ENCODE measurements around the gene R3HDML. TPM values are rescaled to one million over a fixed set of nuclear protein-coding genes. Genes with fewer than 3 reads are reported as not detected.

Gene R3HDML
- total RNA-seq (ENCODE audit: unreplicated experiment): not detected
- long read RNA-seq: 0 reads

GRCh38 chr20:44336725-44337380, at the start of gene R3HDML:
TSS of gene R3HDML (plus strand) at chr20:44337043. CDS start at chr20:44337158, 115 bp downstream.
- Mint-ChIP-seq H3K27ac (ENCODE audit: unreplicated experiment) (no peak within 1 kb of the TSS), H3K4me3 (ENCODE audit: unreplicated experiment) (no peak within 1 kb of the TSS), H3K27me3 (ENCODE audit: unreplicated experiment) (peaks cover 3% of the 10 kb centered on the region), H3K36me3 (ENCODE audit: unreplicated experiment) (no peaks in the 10 kb centered on the region), H3K4me1 (ENCODE audit: low read depth, unreplicated experiment) (peaks cover 3% of the 10 kb centered on the region), H3K9me3 (ENCODE audit: unreplicated experiment) (no peaks in the 10 kb centered on the region)
- DNase-seq: no peak
- TF ChIP-seq CTCF (IDR thresholded peaks at IDR 0.05; ENCODE audit: partially characterized antibody, unreplicated experiment): no peak

GRCh38 chr20:44287272-44288097, 49.4 kb upstream of the R3HDML start:
- TF ChIP-seq CTCF (IDR thresholded peaks at IDR 0.05; ENCODE audit: partially characterized antibody, unreplicated experiment): no peak
- Mint-ChIP-seq H3K27me3 (ENCODE audit: unreplicated experiment) (peaks cover 2% of the 10 kb centered on the region), H3K4me1 (ENCODE audit: low read depth, unreplicated experiment) (no peaks in the 10 kb centered on the region), H3K36me3 (ENCODE audit: unreplicated experiment) (peaks cover 5% of the 10 kb centered on the region), H3K9me3 (ENCODE audit: unreplicated experiment) (peaks cover 3% of the 10 kb centered on the region), H3K27ac (ENCODE audit: unreplicated experiment) (no peak overlapping the region), H3K4me3 (ENCODE audit: unreplicated experiment) (no peak overlapping the region)
- DNase-seq: no peak

GRCh38 chr20:44288252-44288651, 48.6 kb upstream of the R3HDML start:
- Mint-ChIP-seq H3K27me3 (ENCODE audit: unreplicated experiment) (peaks cover 2% of the 10 kb centered on the region), H3K4me1 (ENCODE audit: low read depth, unreplicated experiment) (no peaks in the 10 kb centered on the region), H3K4me3 (ENCODE audit: unreplicated experiment) (no peak overlapping the region), H3K27ac (ENCODE audit: unreplicated experiment) (no peak overlapping the region), H3K36me3 (ENCODE audit: unreplicated experiment) (peaks cover 5% of the 10 kb centered on the region), H3K9me3 (ENCODE audit: unreplicated experiment) (peaks cover 3% of the 10 kb centered on the region)
- DNase-seq: no peak
- no peak for TF ChIP-seq CTCF (IDR thresholded peaks at IDR 0.05; ENCODE audit: partially characterized antibody, unreplicated experiment)

GRCh38 chr20:44291754-44292153, 45.1 kb upstream of the R3HDML start:
- peaks cover 5% of the 10 kb centered on the region for H3K9me3 Mint-ChIP-seq (ENCODE audit: unreplicated experiment)
- peaks cover 5% of the 10 kb centered on the region for H3K36me3 Mint-ChIP-seq (ENCODE audit: unreplicated experiment)
- H3K27me3 Mint-ChIP-seq (ENCODE audit: unreplicated experiment): peaks cover 4% of the 10 kb centered on the region
- no peak overlapping the region for H3K4me3 Mint-ChIP-seq (ENCODE audit: unreplicated experiment)
- H3K4me1 Mint-ChIP-seq (ENCODE audit: low read depth, unreplicated experiment): peaks cover 3% of the 10 kb centered on the region
- H3K27ac Mint-ChIP-seq (ENCODE audit: unreplicated experiment): no peak overlapping the region
- no peak for DNase-seq
- TF ChIP-seq CTCF (IDR thresholded peaks at IDR 0.05; ENCODE audit: partially characterized antibody, unreplicated experiment): no peak

GRCh38 chr20:44296011-44296410, 40.8 kb upstream of the R3HDML start:
- peak; percentile 47 for DNase-seq
- Mint-ChIP-seq H3K36me3 (ENCODE audit: unreplicated experiment) (no peaks in the 10 kb centered on the region), H3K27me3 (ENCODE audit: unreplicated experiment) (peaks cover 4% of the 10 kb centered on the region), H3K9me3 (ENCODE audit: unreplicated experiment) (peaks cover 6% of the 10 kb centered on the region), H3K27ac (ENCODE audit: unreplicated experiment) (no peak overlapping the region), H3K4me1 (ENCODE audit: low read depth, unreplicated experiment) (peaks cover 3% of the 10 kb centered on the region), H3K4me3 (ENCODE audit: unreplicated experiment) (peak overlapping the region; percentile 51)
- TF ChIP-seq CTCF (IDR thresholded peaks at IDR 0.05; ENCODE audit: partially characterized antibody, unreplicated experiment): no peak
